SK-N-SH (cell line): ENCODE measurements around the gene ZMPSTE24. TPM values are rescaled to one million over a fixed set of nuclear protein-coding genes. Genes with fewer than 3 reads are reported as not detected.

Experiments used
- CTCF ChIA-PET: fragments of 300-600, 350-600 bp; formaldehyde crosslinking; extraction: SDS; loops from one replicate; lab custom pipeline; 2021; lab: Yijun Ruan, JAX
- POLR2A ChIA-PET: fragments of 350-600 bp; sonication (Branson Sonifier 250); formaldehyde crosslinking; extraction: SDS; loops from one replicate; lab custom pipeline; 2020; ENCODE audit warnings: antibody characterized with exemption, inconsistent platforms; lab: Yijun Ruan, JAX
- DNase-seq: peaks from one replicate; pipeline ENCODE4 v3.0.0; 2012
- H2AFZ ChIP-seq: fragments of 200-600 bp; sonication (generic); 2 replicates; pipeline ENCODE4 v1.8.1; 2016; ENCODE audit warnings: antibody characterized with exemption, mild to moderate bottlenecking, low read depth
- H3F3A ChIP-seq: fragments of 200-600 bp; sonication (generic); replicated peaks from 2 replicates; pipeline ENCODE3; 2016; ENCODE audit warnings: antibody characterized with exemption, mild to moderate bottlenecking; ENCODE audit not compliant: insufficient read depth
- H3K27ac ChIP-seq, 2 experiments: fragments of 200-500 bp in 1 of 2; fragments of 200-600 bp in 1 of 2; sonication (Bioruptor generic) in 1 of 2; sonication (generic), shearing (Covaris generic) in 1 of 2; 2 replicates each; pipeline versions ENCODE4 v1.5.1 to v1.6.1; 2014 to 2016; ENCODE audit warnings: low read depth in 2 of 2, inconsistent platforms in 1 of 2, low read length in 1 of 2, mild to moderate bottlenecking in 1 of 2, mixed read lengths in 1 of 2
- H3K27me3 ChIP-seq: fragments of 200-600 bp; sonication (generic), shearing (Covaris generic); 2 replicates; pipeline ENCODE4 v1.6.1; 2016; ENCODE audit warnings: mixed run types; ENCODE audit not compliant: insufficient read depth
- H3K36me3 ChIP-seq, 2 experiments: fragments of 200-500 bp in 1 of 2; fragments of 200-600 bp in 1 of 2; sonication (Bioruptor generic) in 1 of 2; sonication (generic) in 1 of 2; replicated peaks in 1 of 2; 2 replicates each; pipeline versions ENCODE3 to v1.5.1; 2014 to 2016; ENCODE audit warnings: low read length in 1 of 2, mild to moderate bottlenecking in 1 of 2; ENCODE audit not compliant: insufficient read depth in 2 of 2, control insufficient read depth in 1 of 2
- H3K4me1 ChIP-seq, 2 experiments: fragments of 200-500 bp in 1 of 2; fragments of 200-600 bp in 1 of 2; sonication (Bioruptor generic) in 1 of 2; sonication (generic), shearing (Covaris generic) in 1 of 2; 2 replicates each; pipeline versions ENCODE4 v1.5.1 to v1.6.1; 2014 to 2016; ENCODE audit warnings: low read depth in 1 of 2, low read length in 1 of 2, mixed run types in 1 of 2; ENCODE audit not compliant: insufficient read depth in 2 of 2, control insufficient read depth in 1 of 2
- H3K4me2 ChIP-seq: fragments of 200-600 bp; sonication (generic), shearing (Covaris generic); 2 replicates; pipeline ENCODE4 v1.6.1; 2017; ENCODE audit warnings: mixed run types
- H3K4me3 ChIP-seq, 2 experiments: fragments of 200-500 bp in 1 of 2; fragments of 200-600 bp in 1 of 2; sonication (Bioruptor generic) in 1 of 2; sonication (generic), shearing (Covaris generic) in 1 of 2; 2 replicates each; pipeline versions ENCODE4 v1.5.1 to v1.8.1; 2014 to 2016; ENCODE audit warnings: low read depth in 2 of 2, inconsistent platforms in 1 of 2, low read length in 1 of 2, mild to moderate bottlenecking in 1 of 2, mixed read lengths in 1 of 2, moderate library complexity in 1 of 2
- H3K79me2 ChIP-seq: fragments of 200-600 bp; sonication (generic); 2 replicates; pipeline ENCODE4 v1.8.1; 2017; ENCODE audit warnings: mild to moderate bottlenecking; ENCODE audit not compliant: insufficient read depth
- H3K9ac ChIP-seq: fragments of 200-600 bp; sonication (generic); 2 replicates; pipeline ENCODE4 v1.6.1; 2017; ENCODE audit warnings: mixed run types
- H3K9me2 ChIP-seq: fragments of 200-600 bp; sonication (generic); 2 replicates; pipeline ENCODE4 v1.6.1; 2017; ENCODE audit warnings: mixed run types
- H3K9me3 ChIP-seq: fragments of 200-600 bp; sonication (generic); 2 replicates; pipeline ENCODE4 v1.6.1; 2017; ENCODE audit warnings: mixed run types, mild to moderate bottlenecking, moderate library complexity
- H4K20me1 ChIP-seq: fragments of 200-600 bp; sonication (generic); 2 replicates; pipeline ENCODE4 v1.6.1; 2017; ENCODE audit warnings: mild to moderate bottlenecking, mixed run types; ENCODE audit not compliant: insufficient read depth
- CTCF ChIP-seq: fragments of 200-600 bp; sonication (generic); IDR thresholded peaks from 2 replicates; pipeline ENCODE4 v1.6.1; 2017; ENCODE audit warnings: antibody characterized with exemption, mild to moderate bottlenecking, moderate library complexity
- FOSL2 ChIP-seq: IDR thresholded peaks from 2 replicates; pipeline ENCODE4 v1.4.0; 2012; ENCODE audit warnings: low read depth, mild to moderate bottlenecking, moderate library complexity, borderline replicate concordance
- MEF2A ChIP-seq: IDR thresholded peaks from 2 replicates; pipeline ENCODE4 v1.4.0; 2012; ENCODE audit warnings: low read depth, borderline replicate concordance
- MXI1 ChIP-seq: IDR thresholded peaks from 2 replicates; pipeline ENCODE4 v1.6.1; 2012; ENCODE audit warnings: mild to moderate bottlenecking, low read depth, low read length, improper control_type of control experiment
- POLR2AphosphoS5 ChIP-seq: IDR thresholded peaks from 2 replicates; pipeline ENCODE4 v1.6.1; 2012; ENCODE audit warnings: low read depth, low read length
- REST ChIP-seq: IDR thresholded peaks from 2 replicates; pipeline ENCODE4 v1.6.1; 2012; ENCODE audit warnings: mild to moderate bottlenecking, low read depth, low read length, moderate library complexity
- USF2 ChIP-seq: fragments of 150-350 bp; IDR thresholded peaks from 2 replicates; pipeline ENCODE4 v1.6.1; 2017; ENCODE audit warnings: antibody characterized with exemption, low read length, low read depth, borderline replicate concordance
- YY1 ChIP-seq: IDR thresholded peaks from 2 replicates; pipeline ENCODE4 v1.4.0; 2012; ENCODE audit warnings: low read depth, mild to moderate bottlenecking
- polyA plus RNA-seq, 3 experiments: library from polyadenylated mRNA; depleted of rRNA; stranded (reverse); fragments of >200 nt; gene quantifications; 2 replicates each; pipeline ENCODE4 v1.2.3, GENCODE V29; 2012
- TF ChIP-seq, protein P1 (sequence below): fragments of 150-350 bp; IDR thresholded peaks from 2 replicates; pipeline ENCODE4 v1.6.1; 2016; ENCODE audit warnings: mild to moderate bottlenecking, low read depth, low read length
- TF ChIP-seq, protein P2 (sequence below): IDR thresholded peaks from 2 replicates; pipeline ENCODE4; 2012

ZMPSTE24 gene
- polyA plus RNA-seq, 1 of the 3 experiments (the other 2 are of a cell fraction) = 13.7 TPM

DNA sequence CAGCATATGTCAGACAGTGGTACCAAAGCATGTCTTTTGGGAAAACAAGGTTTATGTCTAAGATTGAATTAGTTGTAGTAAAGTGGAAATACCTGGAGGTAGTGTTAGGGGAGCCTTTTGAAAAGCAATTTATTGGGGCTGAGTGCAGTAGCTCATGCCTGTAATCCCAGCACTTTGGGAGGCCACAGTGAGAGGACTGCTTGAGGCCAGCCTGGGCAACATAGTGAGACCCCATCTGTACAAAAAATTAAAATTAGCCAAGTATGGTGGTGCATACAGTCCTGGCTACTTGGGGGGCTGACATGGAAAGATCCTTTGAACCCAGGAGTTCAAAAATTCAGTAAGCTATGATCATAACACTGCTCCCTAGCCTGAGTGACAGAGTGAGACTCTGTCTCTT lies 7.3 kb downstream of the ZMPSTE24 start:
- Histone ChIP-seq H3K9ac (no peak overlapping the region), H3F3A (peaks cover 28% of the 10 kb centered on the region), H3K9me2 (no peaks in the 10 kb centered on the region), H3K4me2 (no peak overlapping the region), H3K27ac (peak overlapping the region in 1 of 2 experiments; percentile 99; a peak in 2 of 4 replicates), H3K27me3 (no peaks in the 10 kb centered on the region), H3K9me3 (no peaks in the 10 kb centered on the region), H3K4me1 (no peaks in the 10 kb centered on the region; a peak in 2 of 4 replicates), H4K20me1 (0 out of 2 replicates have a peak, but pooled peaks cover 4% of the 10 kb centered on the region), H3K36me3 (peaks cover 55 to 62% of the 10 kb centered on the region in 2 experiments), H2AFZ (no peak overlapping the region), H3K4me3 (no peak overlapping the region), H3K79me2 (peaks cover 65% of the 10 kb centered on the region)
- no peak for DNase-seq
- ChIA-PET POLR2A (no interaction called here), CTCF (interaction anchor here (0.6 to 1.4 kb wide), 5 partner anchors 73 to 713 kb away, joined by 3 to 4 read pairs (median 3); no protein-coding TSS in a partner anchor)
- no peak for TF ChIP-seq FOSL2
- TF ChIP-seq REST = no peak
- TF ChIP-seq, protein P1, sequence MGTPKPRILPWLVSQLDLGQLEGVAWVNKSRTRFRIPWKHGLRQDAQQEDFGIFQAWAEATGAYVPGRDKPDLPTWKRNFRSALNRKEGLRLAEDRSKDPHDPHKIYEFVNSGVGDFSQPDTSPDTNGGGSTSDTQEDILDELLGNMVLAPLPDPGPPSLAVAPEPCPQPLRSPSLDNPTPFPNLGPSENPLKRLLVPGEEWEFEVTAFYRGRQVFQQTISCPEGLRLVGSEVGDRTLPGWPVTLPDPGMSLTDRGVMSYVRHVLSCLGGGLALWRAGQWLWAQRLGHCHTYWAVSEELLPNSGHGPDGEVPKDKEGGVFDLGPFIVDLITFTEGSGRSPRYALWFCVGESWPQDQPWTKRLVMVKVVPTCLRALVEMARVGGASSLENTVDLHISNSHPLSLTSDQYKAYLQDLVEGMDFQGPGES = no peak
- TF ChIP-seq YY1 = no peak
- no peak for TF ChIP-seq POLR2AphosphoS5
- no peak for TF ChIP-seq MXI1
- TF ChIP-seq MEF2A = no peak
- TF ChIP-seq, protein P2, sequence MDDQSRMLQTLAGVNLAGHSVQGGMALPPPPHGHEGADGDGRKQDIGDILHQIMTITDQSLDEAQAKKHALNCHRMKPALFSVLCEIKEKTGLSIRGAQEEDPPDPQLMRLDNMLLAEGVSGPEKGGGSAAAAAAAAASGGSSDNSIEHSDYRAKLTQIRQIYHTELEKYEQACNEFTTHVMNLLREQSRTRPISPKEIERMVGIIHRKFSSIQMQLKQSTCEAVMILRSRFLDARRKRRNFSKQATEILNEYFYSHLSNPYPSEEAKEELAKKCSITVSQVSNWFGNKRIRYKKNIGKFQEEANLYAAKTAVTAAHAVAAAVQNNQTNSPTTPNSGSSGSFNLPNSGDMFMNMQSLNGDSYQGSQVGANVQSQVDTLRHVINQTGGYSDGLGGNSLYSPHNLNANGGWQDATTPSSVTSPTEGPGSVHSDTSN = no peak
- no peak for TF ChIP-seq USF2
- TF ChIP-seq CTCF = no peak
